Keratinocyte (primary cell): ENCODE measurements around the gene ZNF597. TPM values are rescaled to one million over a fixed set of nuclear protein-coding genes. Genes with fewer than 3 reads are reported as not detected.

Source experiments
- DNase-seq: peaks from one replicate; pipeline ENCODE4 v3.0.0-alpha.2; 2011; ENCODE audit warnings: low read depth, missing footprints, low spot score
- FAIRE-seq: peaks from 2 replicates; lab custom pipeline; 2011; peaks lifted over from hg19 to GRCh38; lab: Jason Lieb, UNC
- H2AFZ ChIP-seq: 2 replicates; pipeline ENCODE4 v1.6.0; 2012; ENCODE audit warnings: low read length, control low read depth, inconsistent platforms; ENCODE audit not compliant: control insufficient read depth
- H3K27ac ChIP-seq: 2 replicates; pipeline ENCODE4 v1.5.1; 2011; ENCODE audit warnings: low read length; ENCODE audit not compliant: control insufficient read depth, insufficient read depth
- H3K27me3 ChIP-seq: 3 replicates; pipeline ENCODE4 v1.6.0; 2011; ENCODE audit warnings: low read length; ENCODE audit not compliant: control insufficient read depth, insufficient read depth; ENCODE audit errors: extremely low read depth
- H3K36me3 ChIP-seq, 2 experiments: 2 replicates in 1 of 2; 3 replicates in 1 of 2; pipeline ENCODE4 v1.5.1; 2011; ENCODE audit warnings: low read length in 2 of 2, mild to moderate bottlenecking in 1 of 2; ENCODE audit not compliant: control insufficient read depth in 2 of 2, insufficient read depth in 2 of 2; ENCODE audit errors: extremely low read depth in 1 of 2
- H3K4me1 ChIP-seq: 3 replicates; pipeline ENCODE4 v1.5.1; 2011; ENCODE audit warnings: low read length; ENCODE audit not compliant: control insufficient read depth, insufficient read depth; ENCODE audit errors: extremely low read depth
- H3K4me2 ChIP-seq: 3 replicates; pipeline ENCODE4 v1.6.0; 2011; ENCODE audit warnings: low read depth, low read length; ENCODE audit not compliant: control insufficient read depth, insufficient read depth; ENCODE audit errors: extremely low read depth
- H3K4me3 ChIP-seq, 3 experiments: fragments of 200-600 bp in 1 of 3; sonication (generic) in 1 of 3; 2 replicates in 2 of 3; 3 replicates in 1 of 3; pipeline ENCODE4 v1.5.1; 2011 to 2016; ENCODE audit warnings: low read length in 3 of 3, mild to moderate bottlenecking in 3 of 3, control low read depth in 2 of 3, inconsistent platforms in 1 of 3, low read depth in 1 of 3, mixed read lengths in 1 of 3, mixed run types in 1 of 3, moderate library complexity in 1 of 3; ENCODE audit not compliant: control insufficient read depth in 2 of 3, insufficient read depth in 2 of 3; ENCODE audit errors: extremely low read depth in 1 of 3
- H3K79me2 ChIP-seq: 2 replicates; pipeline ENCODE4 v1.6.0; 2012; ENCODE audit warnings: low read length; ENCODE audit not compliant: control insufficient read depth, insufficient read depth
- H3K9ac ChIP-seq: 3 replicates; pipeline ENCODE4 v1.6.0; 2011; ENCODE audit warnings: low read length; ENCODE audit not compliant: control insufficient read depth, insufficient read depth; ENCODE audit errors: extremely low read depth
- H3K9me1 ChIP-seq: 3 replicates; pipeline ENCODE4 v1.6.0; 2011; ENCODE audit warnings: low read length; ENCODE audit not compliant: control insufficient read depth, insufficient read depth; ENCODE audit errors: extremely low read depth
- H3K9me3 ChIP-seq: 2 replicates; pipeline ENCODE4 v1.5.1; 2012; ENCODE audit warnings: low read depth, low read length; ENCODE audit not compliant: control insufficient read depth
- H4K20me1 ChIP-seq: 3 replicates; pipeline ENCODE4 v1.6.0; 2011; ENCODE audit warnings: low read length; ENCODE audit not compliant: control insufficient read depth, insufficient read depth; ENCODE audit errors: extremely low read depth
- EZH2 ChIP-seq: IDR thresholded peaks from one replicate; pipeline ENCODE4 v1.6.1; 2012; ENCODE audit warnings: inconsistent platforms, mild to moderate bottlenecking, low read length, moderate library complexity
- dilution Hi-C: fragments of 300-500 bp; cut with MboI; formaldehyde crosslinking; loops from one replicate; pipeline ENCODE4 v1.7.0; 2020; ENCODE audit warnings: low sequenced_read_pairs; ENCODE audit not compliant: extremely low pct_ligation_motif_present
- polyA plus RNA-seq, 5 experiments: library from polyadenylated mRNA; depleted of rRNA in 3 of 5; stranded (reverse) in 3 of 5; stranded (forward) in 1 of 5; unstranded in 1 of 5; fragments of >200 nt; gene quantifications; 1 replicate in 1 of 5; 2 replicates in 3 of 5; 3 replicates in 1 of 5; pipeline versions ENCODE4 v1.2.1 to v1.2.3, GENCODE V29; 2011 to 2012; ENCODE audit warnings: missing spikeins in 2 of 5, low read depth in 1 of 5, low replicate concordance in 1 of 5
- TF ChIP-seq, protein P1 (sequence below), 3 experiments: IDR thresholded peaks in 1 of 3; conservative IDR thresholded peaks in 1 of 3; optimal IDR thresholded peaks in 1 of 3; 2 replicates in 2 of 3; 3 replicates in 1 of 3; pipeline versions ENCODE3 to v1.5.1; 2011; ENCODE audit warnings: low read length in 3 of 3, mild to moderate bottlenecking in 3 of 3, moderate library complexity in 2 of 3, control low read depth in 1 of 3, inconsistent platforms in 1 of 3; ENCODE audit not compliant: insufficient read depth in 2 of 3; ENCODE audit errors: extremely low read depth in 1 of 3

ZNF597 gene
- polyA plus RNA-seq, 1 donor (not counting 4 experiments of a cell fraction or from before 2014, with no cell fraction given) = 1.7 TPM

GRCh38 chr16:3490911-3491629 is 47.8 kb upstream of the ZNF597 start:
- Histone ChIP-seq H3K4me1 (no peaks in the 10 kb centered on the region), H3K36me3 (peaks cover 2 to 10% of the 10 kb centered on the region in 2 experiments), H3K4me3 (no peak overlapping the region), H3K9me1 (no peaks in the 10 kb centered on the region), H3K4me2 (no peak overlapping the region), H2AFZ (no peak overlapping the region), H4K20me1 (no peaks in the 10 kb centered on the region), H3K9ac (no peak overlapping the region), H3K27me3 (no peaks in the 10 kb centered on the region), H3K9me3 (no peaks in the 10 kb centered on the region), H3K79me2 (no peaks in the 10 kb centered on the region), H3K27ac (no peak overlapping the region)
- DNase-seq (no peak), FAIRE-seq (no peak)
- no peak for TF ChIP-seq EZH2
- TF ChIP-seq, protein P1, sequence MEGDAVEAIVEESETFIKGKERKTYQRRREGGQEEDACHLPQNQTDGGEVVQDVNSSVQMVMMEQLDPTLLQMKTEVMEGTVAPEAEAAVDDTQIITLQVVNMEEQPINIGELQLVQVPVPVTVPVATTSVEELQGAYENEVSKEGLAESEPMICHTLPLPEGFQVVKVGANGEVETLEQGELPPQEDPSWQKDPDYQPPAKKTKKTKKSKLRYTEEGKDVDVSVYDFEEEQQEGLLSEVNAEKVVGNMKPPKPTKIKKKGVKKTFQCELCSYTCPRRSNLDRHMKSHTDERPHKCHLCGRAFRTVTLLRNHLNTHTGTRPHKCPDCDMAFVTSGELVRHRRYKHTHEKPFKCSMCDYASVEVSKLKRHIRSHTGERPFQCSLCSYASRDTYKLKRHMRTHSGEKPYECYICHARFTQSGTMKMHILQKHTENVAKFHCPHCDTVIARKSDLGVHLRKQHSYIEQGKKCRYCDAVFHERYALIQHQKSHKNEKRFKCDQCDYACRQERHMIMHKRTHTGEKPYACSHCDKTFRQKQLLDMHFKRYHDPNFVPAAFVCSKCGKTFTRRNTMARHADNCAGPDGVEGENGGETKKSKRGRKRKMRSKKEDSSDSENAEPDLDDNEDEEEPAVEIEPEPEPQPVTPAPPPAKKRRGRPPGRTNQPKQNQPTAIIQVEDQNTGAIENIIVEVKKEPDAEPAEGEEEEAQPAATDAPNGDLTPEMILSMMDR (optimal IDR thresholded peaks at IDR 0.05 in 1 of 3, IDR thresholded peaks at IDR 0.05 in 1 of 3, conservative IDR thresholded peaks at IDR 0.05 in 1 of 3; ENCODE audit: extremely low read depth in 1 of 3, insufficient read depth in 2 of 3, low read length in 3 of 3) = peak in 1 of 3 experiments; percentile 1
- dilution Hi-C loops = no loop called here

GRCh38 chr16:3488801-3489200 is 45.5 kb upstream of the ZNF597 start:
- Histone ChIP-seq H3K79me2 (no peaks in the 10 kb centered on the region), H3K9me3 (no peaks in the 10 kb centered on the region), H3K27me3 (no peaks in the 10 kb centered on the region), H3K4me2 (no peak overlapping the region), H4K20me1 (no peaks in the 10 kb centered on the region), H3K4me3 (no peak overlapping the region), H2AFZ (no peak overlapping the region), H3K27ac (no peak overlapping the region), H3K4me1 (no peaks in the 10 kb centered on the region), H3K9me1 (no peaks in the 10 kb centered on the region), H3K9ac (no peak overlapping the region), H3K36me3 (peaks cover 16 to 23% of the 10 kb centered on the region in 2 experiments)
- TF ChIP-seq EZH2 = no peak
- TF ChIP-seq, protein P1 (optimal IDR thresholded peaks at IDR 0.05 in 1 of 3, IDR thresholded peaks at IDR 0.05 in 1 of 3, conservative IDR thresholded peaks at IDR 0.05 in 1 of 3; ENCODE audit: extremely low read depth in 1 of 3, insufficient read depth in 2 of 3, low read length in 3 of 3) = no peak
- no peak for DNase-seq
- FAIRE-seq = no peak
- dilution Hi-C loops = no loop called here
